GM23338 (cell line): ENCODE results near the gene MAPK12. TPM values are rescaled to one million over a fixed set of nuclear protein-coding genes. Genes with fewer than 3 reads are reported as not detected.

ENCODE experiments used
- ATAC-seq: fragments of 200-7000 bp; cut with Tn5 transposase; 3 replicates; pipeline ENCODE4 v1.9.1; 2020
- DNase-seq: peaks from one replicate; pipeline ENCODE4 v3.0.0-alpha.2; 2015; ENCODE audit warnings: low spot score
- H2AFZ ChIP-seq: fragments of 200-600 bp; sonication (generic); 2 replicates; pipeline ENCODE4 v1.8.0; 2016; ENCODE audit warnings: antibody characterized with exemption, mild to moderate bottlenecking, moderate library complexity
- H3F3A ChIP-seq: fragments of 200-600 bp; sonication (generic); replicated peaks from 2 replicates; pipeline ENCODE4 v1.8.0; 2017; ENCODE audit warnings: antibody characterized with exemption, mixed run types, low read depth
- H3K27ac ChIP-seq: fragments of 200-600 bp; sonication (generic); 2 replicates; pipeline ENCODE4 v1.6.1; 2016; ENCODE audit warnings: low read depth
- H3K27me3 ChIP-seq: fragments of 200-600 bp; sonication (generic); 2 replicates; pipeline ENCODE4 v1.8.0; 2016; ENCODE audit warnings: mild to moderate bottlenecking, mixed run types, moderate library complexity; ENCODE audit not compliant: insufficient read depth
- H3K36me3 ChIP-seq: fragments of 200-600 bp; sonication (generic); 2 replicates; pipeline ENCODE4 v1.8.0; 2016; ENCODE audit warnings: mild to moderate bottlenecking; ENCODE audit not compliant: insufficient read depth
- H3K4me1 ChIP-seq: fragments of 200-600 bp; sonication (generic); 2 replicates; pipeline ENCODE4 v1.8.0; 2016; ENCODE audit warnings: mild to moderate bottlenecking, moderate library complexity; ENCODE audit not compliant: insufficient read depth
- H3K4me2 ChIP-seq: fragments of 200-600 bp; sonication (generic); 2 replicates; pipeline ENCODE4 v1.7.1; 2017; ENCODE audit warnings: mixed run types
- H3K4me3 ChIP-seq: fragments of 200-600 bp; sonication (generic); 2 replicates; pipeline ENCODE4 v1.6.1; 2016; ENCODE audit warnings: mixed run types
- H3K79me2 ChIP-seq: fragments of 200-600 bp; sonication (generic); replicated peaks from 2 replicates; pipeline ENCODE4 v1.8.0; 2017; ENCODE audit warnings: mild to moderate bottlenecking; ENCODE audit not compliant: insufficient read depth
- H3K9me2 ChIP-seq: fragments of 200-600 bp; sonication (generic); 2 replicates; pipeline ENCODE4 v1.8.0; 2017; ENCODE audit not compliant: insufficient read depth
- H4K20me1 ChIP-seq: fragments of 200-600 bp; sonication (generic); replicated peaks from 2 replicates; pipeline ENCODE4 v1.8.0; 2017; ENCODE audit warnings: mild to moderate bottlenecking; ENCODE audit not compliant: insufficient read depth
- H3K27ac Mint-ChIP-seq: 2 replicates; pipeline ENCODE4 v1.8.0; 2020; ENCODE audit warnings: inconsistent platforms, mild to moderate bottlenecking, moderate library complexity, mixed read lengths
- H3K27me3 Mint-ChIP-seq: 3 replicates; pipeline ENCODE4 v1.8.0; 2022; ENCODE audit warnings: low read depth, mild to moderate bottlenecking, moderate library complexity, mixed read lengths, inconsistent platforms; ENCODE audit not compliant: insufficient read depth, poor library complexity
- H3K36me3 Mint-ChIP-seq: 3 replicates; pipeline ENCODE4 v1.8.0; 2021; ENCODE audit warnings: low read depth, mild to moderate bottlenecking, inconsistent platforms, moderate library complexity, mixed read lengths
- H3K4me1 Mint-ChIP-seq: 3 replicates; pipeline ENCODE4 v1.8.0; 2020; ENCODE audit warnings: mild to moderate bottlenecking, inconsistent platforms, mixed read lengths
- H3K4me3 Mint-ChIP-seq: 3 replicates; pipeline ENCODE4 v1.8.0; 2021; ENCODE audit warnings: moderate library complexity, mild to moderate bottlenecking, inconsistent platforms, mixed read lengths
- H3K9me3 Mint-ChIP-seq: 3 replicates; pipeline ENCODE4 v1.8.0; 2020; ENCODE audit warnings: moderate library complexity, mild to moderate bottlenecking, inconsistent platforms, mixed read lengths
- CREB1 ChIP-seq: fragments of 250-450 bp; sonication (Bioruptor Pico); IDR thresholded peaks from 2 replicates; pipeline ENCODE4 v1.5.0; 2020; ENCODE audit warnings: low read depth, mild to moderate bottlenecking, moderate library complexity
- EZH2 ChIP-seq: fragments of 200-600 bp; sonication (generic); IDR thresholded peaks from one replicate; pipeline ENCODE4 v1.8.0; 2017; ENCODE audit warnings: antibody characterized with exemption, mild to moderate bottlenecking, low read depth; ENCODE audit not compliant: unreplicated experiment
- EZH2phosphoT487 ChIP-seq: fragments of 200-600 bp; sonication (generic); IDR thresholded peaks from one replicate; pipeline ENCODE4 v1.8.1; 2018; ENCODE audit warnings: antibody characterized with exemption; ENCODE audit not compliant: unreplicated experiment
- JUNB ChIP-seq: IDR thresholded peaks from one replicate; pipeline ENCODE4 v1.6.1; 2016; ENCODE audit warnings: antibody characterized with exemption; ENCODE audit not compliant: unreplicated experiment
- NANOG ChIP-seq: IDR thresholded peaks from 2 replicates; pipeline ENCODE4 v1.6.1; 2016; ENCODE audit warnings: antibody characterized with exemption, borderline replicate concordance
- POLR2AphosphoS5 ChIP-seq: IDR thresholded peaks from 2 replicates; pipeline ENCODE4 v1.6.1; 2016; ENCODE audit warnings: antibody characterized with exemption, low read depth
- REST ChIP-seq: IDR thresholded peaks from one replicate; pipeline ENCODE4 v1.6.1; 2018; ENCODE audit warnings: antibody characterized with exemption; ENCODE audit not compliant: unreplicated experiment
- STAT1 ChIP-seq: IDR thresholded peaks from one replicate; pipeline ENCODE4 v1.6.1; 2016; ENCODE audit warnings: antibody characterized with exemption; ENCODE audit not compliant: unreplicated experiment
- ZNF114 ChIP-seq: fragments of 250-450 bp; sonication (Bioruptor Pico); IDR thresholded peaks from 2 replicates; pipeline ENCODE4 v1.5.0; 2020; ENCODE audit warnings: mild to moderate bottlenecking, moderate library complexity
- ZNF331 ChIP-seq: fragments of 250-450 bp; sonication (Bioruptor Pico); IDR thresholded peaks from 2 replicates; pipeline ENCODE4 v1.5.0; 2020; ENCODE audit warnings: low read depth, mild to moderate bottlenecking, moderate library complexity
- polyA plus RNA-seq: library from polyadenylated mRNA; unstranded; fragments of >200 nt; fragmentation: Nextera tagmentation; extraction: Ambion mirVana; gene quantifications from 2 replicates; pipeline ENCODE4 v1.2.1, GENCODE V29; 2016
- total RNA-seq: library from RNA; depleted of rRNA; stranded (reverse); fragments of >200 nt; shearing (Covaris generic); gene quantifications from 2 replicates; pipeline ENCODE4 v1.2.3, GENCODE V29; 2014
- TF ChIP-seq, protein P1 (sequence below), 2 experiments: fragments of 200-600 bp in 1 of 2; sonication (generic) in 1 of 2; conservative IDR thresholded peaks; 2 replicates each; pipeline versions ENCODE4 v1.5.1 to v1.6.1; 2016 to 2017; ENCODE audit warnings: antibody characterized with exemption in 2 of 2, low read depth in 2 of 2, mild to moderate bottlenecking in 2 of 2, moderate library complexity in 1 of 2

The MAPK12 gene
- total and polyA plus RNA-seq, 2 experiments from 2014 or later = 10.4 to 26.1 TPM

DNA sequence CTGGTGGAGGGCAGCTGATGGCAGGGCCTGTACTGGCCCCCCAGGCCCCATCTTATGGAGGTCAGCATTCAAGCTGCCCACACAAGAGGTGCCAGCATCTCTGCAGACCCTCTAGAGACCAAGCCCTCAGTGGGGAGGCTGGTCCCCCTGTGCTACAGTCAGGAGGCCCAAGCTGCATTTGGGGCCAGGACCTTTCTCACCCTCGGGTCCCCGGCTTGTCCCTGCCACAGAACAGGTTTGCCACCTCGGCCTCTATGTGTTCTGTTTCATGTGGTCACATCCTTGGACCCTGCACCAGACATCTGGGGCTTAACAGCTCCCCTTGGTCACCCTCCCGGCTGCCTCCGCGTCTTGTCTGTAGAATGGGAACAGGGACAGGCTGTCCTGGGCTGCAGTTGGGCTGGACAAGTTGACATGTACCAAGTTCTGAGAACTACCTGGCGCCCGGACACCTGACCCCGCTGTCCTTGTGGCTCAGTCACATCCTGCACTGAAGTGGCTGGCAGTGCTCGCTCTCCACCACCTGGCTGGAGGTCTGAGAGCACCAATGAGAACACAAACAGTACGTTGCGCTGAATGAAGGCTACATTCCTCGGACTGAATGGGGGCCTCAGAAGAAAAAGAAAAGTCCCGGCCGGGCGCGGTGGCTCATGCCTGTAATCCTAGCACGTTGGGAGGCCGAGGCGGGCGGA is 48.7 kb upstream of the MAPK12 start:
- Histone ChIP-seq H3K27me3 (peaks cover 11% of the 10 kb centered on the region), H3K79me2 (no peaks in the 10 kb centered on the region), H3K9me2 (no peaks in the 10 kb centered on the region), H3K36me3 (no peaks in the 10 kb centered on the region), H3K4me1 (peaks cover 14% of the 10 kb centered on the region; the same call in 1 of the 2 replicates), H3K4me2 (no peak overlapping the region), H3K4me3 (no peak overlapping the region), H3K27ac (no peak overlapping the region), H2AFZ (no peak overlapping the region), H4K20me1 (peaks cover 5% of the 10 kb centered on the region), H3F3A (0 out of 2 replicates have a peak, but pooled peaks cover 6% of the 10 kb centered on the region)
- ATAC-seq = no peak
- peaks cover 19% of the 10 kb centered on the region for H3K4me1 Mint-ChIP-seq
- no peak overlapping the region for H3K27ac Mint-ChIP-seq
- no peak overlapping the region for H3K4me3 Mint-ChIP-seq
- peak; percentile 27 for DNase-seq
- no peaks in the 10 kb centered on the region for H3K36me3 Mint-ChIP-seq
- H3K27me3 Mint-ChIP-seq = peaks cover 20% of the 10 kb centered on the region
- no peak for TF ChIP-seq EZH2phosphoT487
- no peak for TF ChIP-seq STAT1
- TF ChIP-seq, protein P1, sequence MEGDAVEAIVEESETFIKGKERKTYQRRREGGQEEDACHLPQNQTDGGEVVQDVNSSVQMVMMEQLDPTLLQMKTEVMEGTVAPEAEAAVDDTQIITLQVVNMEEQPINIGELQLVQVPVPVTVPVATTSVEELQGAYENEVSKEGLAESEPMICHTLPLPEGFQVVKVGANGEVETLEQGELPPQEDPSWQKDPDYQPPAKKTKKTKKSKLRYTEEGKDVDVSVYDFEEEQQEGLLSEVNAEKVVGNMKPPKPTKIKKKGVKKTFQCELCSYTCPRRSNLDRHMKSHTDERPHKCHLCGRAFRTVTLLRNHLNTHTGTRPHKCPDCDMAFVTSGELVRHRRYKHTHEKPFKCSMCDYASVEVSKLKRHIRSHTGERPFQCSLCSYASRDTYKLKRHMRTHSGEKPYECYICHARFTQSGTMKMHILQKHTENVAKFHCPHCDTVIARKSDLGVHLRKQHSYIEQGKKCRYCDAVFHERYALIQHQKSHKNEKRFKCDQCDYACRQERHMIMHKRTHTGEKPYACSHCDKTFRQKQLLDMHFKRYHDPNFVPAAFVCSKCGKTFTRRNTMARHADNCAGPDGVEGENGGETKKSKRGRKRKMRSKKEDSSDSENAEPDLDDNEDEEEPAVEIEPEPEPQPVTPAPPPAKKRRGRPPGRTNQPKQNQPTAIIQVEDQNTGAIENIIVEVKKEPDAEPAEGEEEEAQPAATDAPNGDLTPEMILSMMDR (conservative IDR thresholded peaks at IDR 0.05; ENCODE audit: low read depth in 2 of 2) = no peak
- no peak for TF ChIP-seq POLR2AphosphoS5
- TF ChIP-seq REST = no peak
- no peak for TF ChIP-seq CREB1 (CRISPR knock-in tag)
- no peak for TF ChIP-seq NANOG
- no peak for TF ChIP-seq JUNB
- no peak for TF ChIP-seq EZH2
- no peak for TF ChIP-seq ZNF331 (CRISPR knock-in tag)
- TF ChIP-seq ZNF114 (CRISPR knock-in tag) = no peak
- no peaks in the 10 kb centered on the region for H3K9me3 Mint-ChIP-seq
